Astrocyte (in vitro differentiated cells and primary cell): ENCODE results near the gene CENATAC. TPM values are rescaled to one million over a fixed set of nuclear protein-coding genes. Genes with fewer than 3 reads are reported as not detected.

ENCODE experiments used
- DNase-seq: peaks from one replicate; pipeline ENCODE4 v3.0.0-alpha.2; 2010; ENCODE audit warnings: low read depth
- FAIRE-seq: peaks from 2 replicates; lab custom pipeline; 2011; peaks lifted over from hg19 to GRCh38; lab: Jason Lieb, UNC
- H2AFZ ChIP-seq: 2 replicates; pipeline ENCODE4 v1.6.0; 2012; ENCODE audit warnings: low read depth, low read length, inconsistent platforms
- H3K27ac ChIP-seq: 2 replicates; pipeline ENCODE4 v1.5.1; 2011; ENCODE audit warnings: low read depth, low read length, inconsistent platforms
- H3K27me3 ChIP-seq: 2 replicates; pipeline ENCODE4 v1.6.0; 2011; ENCODE audit warnings: low read length, inconsistent platforms; ENCODE audit not compliant: insufficient read depth
- H3K36me3 ChIP-seq: 2 replicates; pipeline ENCODE4 v1.5.1; 2011; ENCODE audit warnings: low read length, inconsistent platforms; ENCODE audit not compliant: insufficient read depth
- H3K4me1 ChIP-seq: 2 replicates; pipeline ENCODE4 v1.5.1; 2011; ENCODE audit warnings: low read length, inconsistent platforms; ENCODE audit not compliant: insufficient read depth
- H3K4me2 ChIP-seq: 2 replicates; pipeline ENCODE4 v1.6.0; 2012; ENCODE audit warnings: low read length, inconsistent platforms
- H3K4me3 ChIP-seq: 2 replicates; pipeline ENCODE4 v1.5.1; 2011; ENCODE audit warnings: low read depth, mild to moderate bottlenecking, low read length, inconsistent platforms; ENCODE audit not compliant: insufficient read depth
- H3K79me2 ChIP-seq: 2 replicates; pipeline ENCODE4 v1.6.0; 2012; ENCODE audit warnings: mild to moderate bottlenecking, low read length, inconsistent platforms; ENCODE audit not compliant: insufficient read depth
- H3K9ac ChIP-seq: 2 replicates; pipeline ENCODE4 v1.6.0; 2012; ENCODE audit warnings: mild to moderate bottlenecking, low read length, inconsistent platforms
- H3K9me3 ChIP-seq: 2 replicates; pipeline ENCODE4 v1.5.1; 2012; ENCODE audit warnings: low read depth, mild to moderate bottlenecking, low read length, inconsistent platforms; ENCODE audit not compliant: insufficient read depth
- H4K20me1 ChIP-seq: 2 replicates; pipeline ENCODE4 v1.6.0; 2012; ENCODE audit warnings: low read length, inconsistent platforms; ENCODE audit not compliant: insufficient read depth
- H3K27ac Mint-ChIP-seq: one replicate; pipeline ENCODE4 v1.8.0; 2021; ENCODE audit warnings: mild to moderate bottlenecking, mixed read lengths; ENCODE audit not compliant: unreplicated experiment
- H3K27me3 Mint-ChIP-seq: one replicate; pipeline ENCODE4 v1.8.0; 2021; ENCODE audit warnings: low read depth, mixed read lengths; ENCODE audit not compliant: unreplicated experiment
- H3K36me3 Mint-ChIP-seq: one replicate; pipeline ENCODE4 v1.8.0; 2021; ENCODE audit warnings: low read depth, mixed read lengths; ENCODE audit not compliant: unreplicated experiment
- H3K4me1 Mint-ChIP-seq: one replicate; pipeline ENCODE4 v1.8.0; 2021; ENCODE audit warnings: low read depth, mixed read lengths; ENCODE audit not compliant: unreplicated experiment
- H3K4me3 Mint-ChIP-seq: one replicate; pipeline ENCODE4 v1.8.0; 2021; ENCODE audit warnings: mild to moderate bottlenecking, moderate library complexity, mixed read lengths; ENCODE audit not compliant: unreplicated experiment
- H3K9me3 Mint-ChIP-seq: one replicate; pipeline ENCODE4 v1.8.0; 2021; ENCODE audit warnings: mild to moderate bottlenecking, mixed read lengths; ENCODE audit not compliant: unreplicated experiment
- EZH2 ChIP-seq: IDR thresholded peaks from 2 replicates; pipeline ENCODE4 v1.6.1; 2012; ENCODE audit warnings: mild to moderate bottlenecking, low read length, inconsistent platforms; ENCODE audit not compliant: insufficient read depth
- total RNA-seq: library from RNA; stranded (reverse); gene quantifications from 2 replicates; pipeline ENCODE4 v1.2.1, GENCODE V29; 2021
- TF ChIP-seq, protein P1 (sequence below): IDR thresholded peaks from 2 replicates; pipeline ENCODE4 v1.5.1; 2011; ENCODE audit warnings: low read depth, mild to moderate bottlenecking, inconsistent platforms, low read length, moderate library complexity; ENCODE audit not compliant: insufficient read depth

The CENATAC gene
- total RNA-seq, 1 donor from 2014 or later = 25.4 TPM

DNA sequence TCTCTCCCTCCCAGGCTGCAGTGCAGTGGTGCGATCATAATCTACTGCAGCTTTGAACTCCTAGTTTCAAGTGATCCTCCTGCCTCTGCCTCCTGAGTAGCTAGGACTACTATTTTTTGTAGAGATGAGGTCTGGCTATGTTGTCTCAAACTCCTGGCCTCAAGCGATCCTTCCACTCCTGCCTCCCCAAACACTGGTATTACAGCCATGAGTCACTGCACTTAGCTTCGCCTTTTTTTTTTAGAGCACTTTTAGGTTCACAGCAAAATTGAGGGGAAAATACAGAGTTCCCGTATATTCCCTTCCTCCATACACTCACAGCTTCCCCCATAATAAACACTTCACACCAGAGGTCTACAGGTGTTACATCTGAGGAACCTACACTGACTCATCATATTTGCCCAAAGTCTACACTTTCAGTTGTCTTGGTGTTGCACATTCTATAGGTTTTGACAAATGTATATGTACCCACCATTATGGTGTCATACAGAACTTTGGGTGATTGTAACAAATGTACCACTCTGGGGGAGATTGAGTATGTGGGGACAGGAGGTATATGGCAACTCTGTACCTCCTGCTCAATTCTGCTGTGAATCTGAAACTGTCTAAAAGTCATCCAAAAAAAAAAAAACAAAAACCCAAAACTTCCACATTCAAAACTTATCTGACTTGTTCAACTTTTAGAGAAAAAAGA, 44.0 kb downstream of the CENATAC start:
- Mint-ChIP-seq H3K4me3 (no peak overlapping the region), H3K4me1 (peaks cover 4% of the 10 kb centered on the region), H3K27ac (no peak overlapping the region), H3K36me3 (peaks cover 6% of the 10 kb centered on the region), H3K9me3 (no peaks in the 10 kb centered on the region), H3K27me3 (no peaks in the 10 kb centered on the region)
- Histone ChIP-seq H3K27me3 (no peaks in the 10 kb centered on the region), H3K79me2 (no peaks in the 10 kb centered on the region), H3K4me3 (no peak overlapping the region), H2AFZ (no peak overlapping the region), H3K4me1 (no peaks in the 10 kb centered on the region), H3K9me3 (no peaks in the 10 kb centered on the region), H3K4me2 (no peak overlapping the region), H4K20me1 (peaks cover 24% of the 10 kb centered on the region), H3K9ac (no peak overlapping the region), H3K27ac (no peak overlapping the region), H3K36me3 (peaks cover 12% of the 10 kb centered on the region)
- DNase-seq (no peak), FAIRE-seq (no peak)
- TF ChIP-seq, protein P1, sequence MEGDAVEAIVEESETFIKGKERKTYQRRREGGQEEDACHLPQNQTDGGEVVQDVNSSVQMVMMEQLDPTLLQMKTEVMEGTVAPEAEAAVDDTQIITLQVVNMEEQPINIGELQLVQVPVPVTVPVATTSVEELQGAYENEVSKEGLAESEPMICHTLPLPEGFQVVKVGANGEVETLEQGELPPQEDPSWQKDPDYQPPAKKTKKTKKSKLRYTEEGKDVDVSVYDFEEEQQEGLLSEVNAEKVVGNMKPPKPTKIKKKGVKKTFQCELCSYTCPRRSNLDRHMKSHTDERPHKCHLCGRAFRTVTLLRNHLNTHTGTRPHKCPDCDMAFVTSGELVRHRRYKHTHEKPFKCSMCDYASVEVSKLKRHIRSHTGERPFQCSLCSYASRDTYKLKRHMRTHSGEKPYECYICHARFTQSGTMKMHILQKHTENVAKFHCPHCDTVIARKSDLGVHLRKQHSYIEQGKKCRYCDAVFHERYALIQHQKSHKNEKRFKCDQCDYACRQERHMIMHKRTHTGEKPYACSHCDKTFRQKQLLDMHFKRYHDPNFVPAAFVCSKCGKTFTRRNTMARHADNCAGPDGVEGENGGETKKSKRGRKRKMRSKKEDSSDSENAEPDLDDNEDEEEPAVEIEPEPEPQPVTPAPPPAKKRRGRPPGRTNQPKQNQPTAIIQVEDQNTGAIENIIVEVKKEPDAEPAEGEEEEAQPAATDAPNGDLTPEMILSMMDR = no peak

DNA sequence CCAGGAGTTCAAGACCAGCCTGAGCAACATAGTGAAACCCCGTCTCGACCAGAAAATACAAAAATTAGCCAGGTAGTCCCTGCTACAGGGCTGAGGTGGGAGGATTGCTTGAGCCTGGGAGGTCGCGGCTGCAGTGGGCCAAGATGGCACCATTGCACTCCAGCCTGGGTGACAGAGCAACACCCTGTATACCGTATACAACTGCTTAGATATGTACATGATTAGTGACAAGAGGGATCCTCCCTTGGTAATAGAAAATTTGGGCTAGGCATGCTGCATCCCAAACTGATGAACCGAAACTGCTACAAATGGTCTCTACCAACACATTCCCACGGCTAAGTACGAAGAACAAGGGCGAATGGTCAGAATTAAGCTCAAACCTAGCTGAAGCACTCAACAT, 45.0 kb downstream of the CENATAC start:
- FAIRE-seq (no peak), DNase-seq (no peak)
- Histone ChIP-seq H4K20me1 (peaks cover 33% of the 10 kb centered on the region), H3K27ac (no peak overlapping the region), H2AFZ (no peak overlapping the region), H3K36me3 (peaks cover 12% of the 10 kb centered on the region), H3K4me3 (no peak overlapping the region), H3K4me2 (no peak overlapping the region), H3K79me2 (no peaks in the 10 kb centered on the region), H3K9me3 (no peaks in the 10 kb centered on the region), H3K27me3 (no peaks in the 10 kb centered on the region), H3K9ac (no peak overlapping the region), H3K4me1 (no peaks in the 10 kb centered on the region)
- Mint-ChIP-seq H3K27ac (no peak overlapping the region), H3K36me3 (peaks cover 15% of the 10 kb centered on the region), H3K9me3 (no peaks in the 10 kb centered on the region), H3K4me3 (no peak overlapping the region), H3K27me3 (no peaks in the 10 kb centered on the region), H3K4me1 (peaks cover 4% of the 10 kb centered on the region)
- TF ChIP-seq EZH2 = no peak
- TF ChIP-seq, protein P1 = no peak

DNA sequence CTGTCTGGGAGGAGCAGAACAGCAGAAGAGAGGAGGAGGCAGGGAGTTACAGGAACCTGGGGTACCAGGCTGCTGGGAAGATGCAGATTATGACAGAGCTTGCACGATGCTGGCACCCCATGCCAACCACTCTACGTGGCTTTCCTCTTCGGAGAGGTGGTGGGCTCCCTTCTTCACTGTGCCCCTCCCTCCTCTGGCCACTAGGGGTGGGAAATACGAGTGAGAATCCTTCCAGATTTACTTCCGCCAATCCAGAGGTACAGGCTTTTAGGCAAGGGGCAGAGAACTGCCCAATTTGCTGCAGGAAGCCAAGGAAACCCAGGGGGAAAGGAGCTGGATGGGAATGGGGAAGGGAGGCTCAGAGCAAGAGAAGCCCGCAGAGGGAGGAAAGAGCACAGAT, 46.8 kb downstream of the CENATAC start:
- Histone ChIP-seq H3K27me3 (no peaks in the 10 kb centered on the region), H3K4me2 (no peak overlapping the region), H3K9me3 (no peaks in the 10 kb centered on the region), H4K20me1 (peaks cover 47% of the 10 kb centered on the region), H3K79me2 (no peaks in the 10 kb centered on the region), H3K36me3 (peaks cover 24% of the 10 kb centered on the region), H3K27ac (no peak overlapping the region), H2AFZ (no peak overlapping the region), H3K9ac (no peak overlapping the region), H3K4me1 (no peaks in the 10 kb centered on the region), H3K4me3 (no peak overlapping the region)
- Mint-ChIP-seq H3K9me3 (no peaks in the 10 kb centered on the region), H3K27me3 (no peaks in the 10 kb centered on the region), H3K4me1 (peaks cover 4% of the 10 kb centered on the region), H3K27ac (no peak overlapping the region), H3K36me3 (peaks cover 25% of the 10 kb centered on the region), H3K4me3 (peak overlapping the region; percentile 20)
- DNase-seq (no peak), FAIRE-seq (no peak)
- TF ChIP-seq EZH2 = no peak
- TF ChIP-seq, protein P1 = no peak
